Renal cortical epithelial cell (primary cell): Measurements from ENCODE around the gene ADAD1. TPM values are rescaled to one million over a fixed set of nuclear protein-coding genes. Genes with fewer than 3 reads are reported as not detected.
A peak's percentile ranks its signal among the peaks of the same experiment; 100 is the strongest.

Source experiments
- DNase-seq: peaks from one replicate; pipeline ENCODE4 v3.0.0-alpha.2; 2011; ENCODE audit warnings: low read depth
- total RNA-seq: library from RNA; depleted of rRNA; stranded (reverse); fragments of >200 nt; gene quantifications from 2 replicates; pipeline ENCODE4 v1.2.3, GENCODE V29; 2014

Gene ADAD1
- total RNA-seq, 1 donor from 2014 or later, result not detected

DNA sequence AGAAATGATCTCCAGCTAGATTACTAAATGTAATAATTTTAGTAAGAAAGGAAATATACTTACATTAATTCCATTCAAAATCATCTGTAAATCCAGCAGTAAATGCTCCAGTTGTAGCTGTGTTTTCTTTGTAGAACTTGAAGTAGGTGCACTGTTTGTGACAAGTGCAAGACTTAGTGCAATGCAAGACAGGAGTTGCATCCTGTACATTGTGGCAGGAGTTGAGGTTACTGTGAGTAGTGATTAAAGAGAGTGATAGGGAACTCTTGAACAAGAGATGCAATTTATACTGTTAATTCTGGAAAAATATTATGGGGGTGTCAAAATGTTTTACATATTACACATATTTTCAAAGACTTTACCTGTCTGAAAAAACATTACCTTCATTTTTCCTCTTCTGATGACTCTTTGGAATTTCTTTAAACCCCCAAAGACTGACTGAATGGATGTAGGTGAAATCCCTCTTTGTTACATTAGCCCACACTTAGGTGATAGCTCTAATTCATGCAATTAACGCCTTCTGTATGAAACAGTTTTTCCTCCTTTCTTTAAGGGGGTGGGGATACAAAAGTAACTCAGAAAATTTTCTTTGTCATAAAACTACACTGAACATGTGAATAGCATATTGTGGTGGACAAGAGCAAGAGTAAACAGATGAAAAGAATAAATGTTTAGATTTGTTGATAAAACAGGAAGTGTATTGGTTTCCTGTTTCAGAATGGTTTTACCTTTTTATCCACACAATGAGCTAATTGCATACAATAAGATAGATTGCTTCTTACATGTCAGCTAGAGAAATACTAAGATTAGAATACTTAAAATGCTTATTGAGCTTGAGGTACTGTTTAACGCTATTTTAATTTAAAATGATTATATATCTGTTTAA lies 77.7 kb downstream of the ADAD1 start, which contains the start of gene IL2:
Gene IL2, minus strand, starts transcription at position 495 of the 886 bp plus-strand sequence. Its CDS starts 285 bp downstream, at position 210.
- no peak for DNase-seq

DNA sequence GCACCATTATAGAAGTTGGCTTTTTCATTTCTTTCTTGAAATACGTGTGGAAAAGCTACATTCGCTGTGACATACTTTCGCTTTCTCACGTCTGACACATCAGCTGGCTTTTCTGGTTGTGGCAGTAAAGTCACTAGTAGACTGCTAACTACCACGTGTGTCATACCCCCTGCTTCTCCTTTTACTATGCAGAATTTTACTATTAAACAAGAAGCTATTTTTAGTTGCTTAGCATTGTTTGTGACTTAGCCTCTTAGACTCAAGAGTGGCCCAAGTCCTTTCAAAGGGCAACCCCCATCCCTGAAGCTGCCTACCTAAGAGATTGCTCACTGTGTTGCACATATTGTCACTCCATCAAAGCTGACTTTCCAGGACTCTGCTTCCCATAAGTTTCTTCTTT lies 79.8 kb downstream of the ADAD1 start:
- peak; percentile 75 for DNase-seq

DNA sequence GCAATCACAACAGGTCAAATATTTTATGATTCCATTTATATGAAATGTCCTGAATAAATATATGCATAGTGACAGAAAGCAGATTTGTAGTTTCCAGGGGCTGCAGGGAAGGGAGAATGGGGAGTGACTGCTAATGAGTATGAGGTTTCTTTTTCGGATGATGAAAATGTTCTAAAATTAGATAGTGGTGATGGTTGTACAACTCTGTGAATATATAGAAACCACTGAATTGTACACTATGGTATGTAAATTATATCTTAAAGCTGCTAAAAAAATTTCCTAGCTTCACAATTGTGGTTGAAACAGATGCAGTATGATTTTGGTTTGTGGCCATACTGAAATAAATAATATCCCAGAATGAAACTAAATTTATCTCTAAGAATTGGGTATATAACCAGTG lies 90.6 kb downstream of the ADAD1 start:
- no peak for DNase-seq

DNA sequence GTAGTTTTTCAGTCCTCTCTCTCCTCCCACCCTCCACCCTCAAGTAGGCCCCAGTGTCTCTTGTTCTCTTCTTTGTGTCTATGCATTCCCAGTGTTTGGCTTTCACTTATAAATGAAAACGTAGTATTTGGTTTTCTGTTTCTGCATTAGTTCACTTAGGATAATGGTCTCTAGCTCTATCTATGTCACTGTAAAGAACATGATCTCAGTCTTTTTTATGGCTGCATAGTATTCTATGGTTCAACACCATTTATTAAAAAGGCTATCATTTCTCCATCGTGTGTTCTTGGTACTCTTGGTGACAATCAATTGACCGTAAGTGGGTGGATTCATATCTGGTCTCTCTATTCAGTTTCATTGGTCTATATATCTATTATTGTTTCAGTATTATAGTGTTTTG lies 96.4 kb downstream of the ADAD1 start:
- no peak for DNase-seq

DNA sequence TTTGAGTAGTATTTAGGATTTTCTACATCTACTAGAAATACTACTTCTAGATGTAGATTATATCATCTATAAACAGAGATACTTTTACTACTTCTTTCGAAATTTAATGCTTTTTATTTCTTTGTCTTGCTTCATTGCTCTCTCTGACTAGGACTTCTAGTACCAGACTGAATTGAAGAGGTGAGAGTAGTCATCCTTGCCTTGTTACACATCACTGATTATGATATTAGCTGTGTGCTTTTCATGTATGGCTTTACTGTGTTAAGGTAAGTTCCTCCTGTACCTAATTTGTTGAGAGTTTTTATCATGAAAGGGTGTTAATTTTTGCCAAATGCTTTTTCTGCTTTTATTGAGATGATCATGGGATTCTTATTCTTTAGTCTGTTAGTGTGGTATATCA lies 97.3 kb downstream of the ADAD1 start:
- DNase-seq, result peak; percentile 57

DNA sequence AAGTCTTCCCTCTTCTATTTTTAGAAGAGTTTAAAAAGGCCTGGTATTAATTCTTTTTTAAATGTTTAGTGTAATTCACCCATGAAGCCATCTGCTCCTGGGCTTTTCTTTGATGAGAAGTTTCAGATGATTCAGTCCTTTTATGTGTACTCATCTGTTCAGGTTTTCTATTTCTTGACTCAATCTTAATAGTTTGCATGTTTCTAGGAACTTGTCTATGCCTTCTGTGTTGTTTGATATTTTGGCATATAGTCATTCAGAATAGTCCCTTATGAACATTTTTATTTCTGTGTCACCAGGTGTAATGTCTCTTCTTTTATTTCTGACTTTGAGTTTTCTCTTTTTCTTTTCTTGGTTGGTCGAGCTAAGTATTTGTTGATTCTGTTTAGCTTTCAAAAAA lies 97.9 kb downstream of the ADAD1 start:
- peak; percentile 23 for DNase-seq

Other genes with a start within 250 kb of the ADAD1 start
- 43.9 and 122 TPM in 2 replicates for gene BLTP1, start 226.7 kb upstream of the ADAD1 start, total RNA-seq
- gene IL2, start 77.7 kb downstream of the ADAD1 start, total RNA-seq, result not detected in 2 replicates
- not detected in 2 replicates for gene IL21, start 242.1 kb downstream of the ADAD1 start, total RNA-seq